Cerebellar cortex (tissue), 1 donor: ENCODE results near the gene ZBTB24.

Source experiments
- DNase-seq: peaks from one replicate; pipeline ENCODE4 v3.0.0-alpha.2; 2015; ENCODE audit warnings: low spot score

The ZBTB24 gene

GRCh38 chr6:109498936-109499335 is 15.9 kb upstream of the ZBTB24 start:
- no peak for DNase-seq

GRCh38 chr6:109498052-109498451 is 15.0 kb upstream of the ZBTB24 start:
- DNase-seq: no peak

- DNase-seq: no peak
Measured at GRCh38 chr6:109496036-109496772, 13.2 kb upstream of the ZBTB24 start.

- no peak for DNase-seq
Measured at GRCh38 chr6:109493865-109494264, 10.8 kb upstream of the ZBTB24 start.

- no peak for DNase-seq
Measured at GRCh38 chr6:109491207-109491938, 8.4 kb upstream of the ZBTB24 start.

GRCh38 chr6:109490713-109491112 is 7.7 kb upstream of the ZBTB24 start:
- no peak for DNase-seq

GRCh38 chr6:109488001-109488400 is 5.0 kb upstream of the ZBTB24 start:
- no peak for DNase-seq

GRCh38 chr6:109486068-109486467 is 3.0 kb upstream of the ZBTB24 start:
- DNase-seq: no peak

- no peak for DNase-seq
Measured at GRCh38 chr6:109485266-109485935, 2.4 kb upstream of the ZBTB24 start.

- peak; percentile 22 for DNase-seq
Measured at GRCh38 chr6:109484122-109484521, 1.1 kb upstream of the ZBTB24 start.

GRCh38 chr6:109483735-109484057 is 677 bp upstream of the ZBTB24 start:
- DNase-seq: peak; percentile 31

- no peak for DNase-seq
Measured at GRCh38 chr6:109480993-109481480, 2.0 kb downstream of the ZBTB24 start.

- no peak for DNase-seq
Measured at GRCh38 chr6:109478841-109479624, 4.0 kb downstream of the ZBTB24 start.

GRCh38 chr6:109478222-109478805 is 4.7 kb downstream of the ZBTB24 start:
- no peak for DNase-seq

GRCh38 chr6:109477725-109478124 is 5.3 kb downstream of the ZBTB24 start:
- no peak for DNase-seq

GRCh38 chr6:109477184-109477583 is 5.8 kb downstream of the ZBTB24 start:
- DNase-seq: no peak

GRCh38 chr6:109475625-109476024 is 7.4 kb downstream of the ZBTB24 start:
- no peak for DNase-seq

- DNase-seq: no peak
Measured at GRCh38 chr6:109474995-109475394, 8.0 kb downstream of the ZBTB24 start.

- no peak for DNase-seq
Measured at GRCh38 chr6:109473120-109473519, 9.9 kb downstream of the ZBTB24 start.

GRCh38 chr6:109472132-109472995 is 10.7 kb downstream of the ZBTB24 start:
- DNase-seq: no peak
